Upper lobe of left lung (tissue), 4 donors: ENCODE results near the gene PLCB4.
A peak's percentile ranks its signal among the peaks of the same experiment; 100 is the strongest.

Experiments
- CTCF ChIP-seq, 6 experiments: fragments of 450-650 bp in 4 of 6; fragments of 200-600 bp in 2 of 6; sonication (generic) in 2 of 6; IDR thresholded peaks; one replicate each; pipeline ENCODE4 v1.5.1; 2016 to 2019; ENCODE audit warnings: antibody characterized with exemption in 6 of 6
- EP300 ChIP-seq, 4 donors: sonication (generic); formaldehyde crosslinking; IDR thresholded peaks; one replicate each; pipeline ENCODE4 v1.5.1; 2017; ENCODE audit warnings: antibody characterized with exemption in 4 of 4, control low read depth in 2 of 4
- POLR2AphosphoS5 ChIP-seq, 2 donors: sonication (generic); formaldehyde crosslinking; IDR thresholded peaks; one replicate each; pipeline ENCODE4 v1.5.1; 2017; ENCODE audit warnings: antibody characterized with exemption in 2 of 2

GRCh38 chr20:9344083-9344920 lies 275.4 kb downstream of the PLCB4 start:
- TF ChIP-seq CTCF (IDR thresholded peaks at IDR 0.05) (no peak), POLR2AphosphoS5 (IDR thresholded peaks at IDR 0.05) (peak in 1 of 2 donors; percentile 19), EP300 (IDR thresholded peaks at IDR 0.05) (peak in 1 of 4 donors; percentile 12)
